ENCODE data around the gene EMX1.

The EMX1 gene

DNA sequence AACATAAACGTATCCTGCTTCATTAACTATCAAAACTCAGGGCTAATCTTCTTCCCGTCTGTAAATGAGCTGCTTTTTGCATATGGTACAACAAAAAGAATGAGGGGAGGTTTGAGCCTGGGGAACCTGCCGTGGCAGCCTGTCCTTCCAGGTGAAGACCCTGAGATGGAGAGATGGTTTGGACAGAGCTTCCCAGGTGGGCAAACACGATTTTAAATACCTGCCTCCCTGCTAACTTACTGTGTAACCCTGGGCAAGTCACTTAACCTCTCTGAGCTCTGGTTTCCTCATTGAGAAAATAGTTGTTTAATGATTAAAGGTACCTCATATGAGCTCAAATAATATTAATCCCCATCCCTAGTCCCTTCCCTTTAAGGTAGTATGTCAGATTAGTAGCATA, 9.0 kb downstream of the EMX1 start:
- ATAC-seq: no peak

DNA sequence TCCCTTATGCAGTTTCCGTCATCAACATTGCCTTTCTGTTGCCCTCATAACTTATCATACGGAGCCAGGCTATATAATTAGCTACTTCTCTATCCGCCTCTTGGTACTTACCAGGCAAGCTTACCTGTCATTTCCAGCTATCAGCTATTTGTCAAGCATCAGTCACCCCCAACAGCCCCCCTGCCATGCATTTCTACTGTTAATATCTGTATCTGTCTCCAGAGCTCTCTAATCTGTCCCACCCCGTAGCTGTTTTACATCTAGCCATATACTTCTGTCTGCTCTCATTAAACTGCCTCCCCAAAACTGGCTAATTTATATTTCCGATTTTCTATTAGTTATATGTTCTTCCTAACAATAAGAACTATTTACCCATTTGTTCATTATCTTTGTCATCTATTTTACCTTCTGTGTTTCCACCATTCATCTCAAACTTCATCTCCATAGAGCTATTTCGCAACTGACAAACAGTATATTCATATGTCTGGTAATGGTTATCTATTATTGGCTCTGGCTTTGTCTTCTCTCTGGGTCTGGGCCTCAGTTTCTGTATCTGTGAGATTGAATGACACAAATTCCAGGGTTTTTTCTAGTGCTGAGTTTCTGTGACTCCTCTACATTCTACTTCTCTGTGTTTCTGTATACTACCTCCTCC, 9.6 kb downstream of the EMX1 start:
- no peak for ATAC-seq

DNA sequence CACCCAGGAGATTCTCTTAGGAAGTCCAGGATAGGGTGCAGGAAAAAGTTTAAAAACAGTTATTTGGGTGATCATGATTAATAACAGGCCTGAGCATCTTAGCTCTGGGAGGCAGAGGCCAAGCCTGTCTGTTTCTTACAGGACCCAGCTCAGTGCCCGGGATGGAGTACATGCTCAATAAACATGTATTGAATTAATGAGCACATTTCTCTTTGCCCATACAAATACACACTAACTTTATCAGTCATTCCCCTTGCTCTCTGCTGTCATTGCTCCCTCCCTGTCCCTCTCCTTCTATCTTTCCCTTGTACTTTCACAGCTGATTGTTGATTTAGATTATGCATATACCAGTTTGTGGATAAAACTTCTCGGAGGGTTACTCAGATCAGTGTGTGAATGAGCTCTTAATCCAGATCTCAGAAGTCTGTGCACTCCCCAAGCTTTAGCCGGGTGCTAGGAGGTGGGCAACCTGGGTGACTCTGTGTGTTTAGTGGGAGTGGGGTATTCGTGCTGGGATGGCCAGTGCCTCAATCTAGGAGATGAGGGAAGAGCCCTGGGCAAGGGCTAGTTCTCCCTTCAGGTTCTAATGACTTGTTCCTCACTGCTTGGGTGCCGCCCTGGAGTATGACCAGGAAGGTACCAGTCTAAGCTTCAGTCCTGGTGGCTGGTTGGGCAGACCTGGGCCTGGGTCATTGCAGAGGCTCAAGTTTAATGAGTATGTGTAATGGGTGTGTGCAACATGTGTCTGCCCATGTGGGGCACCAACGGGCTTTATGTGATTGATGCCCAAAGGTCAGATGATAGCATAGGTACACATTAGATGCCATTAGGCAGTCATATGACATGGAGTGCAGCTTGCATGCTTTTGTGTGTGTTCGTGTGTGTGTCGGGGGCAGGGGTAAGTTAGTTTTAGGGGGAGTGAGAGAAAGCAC, 10.6 kb downstream of the EMX1 start:
- no peak for ATAC-seq

DNA sequence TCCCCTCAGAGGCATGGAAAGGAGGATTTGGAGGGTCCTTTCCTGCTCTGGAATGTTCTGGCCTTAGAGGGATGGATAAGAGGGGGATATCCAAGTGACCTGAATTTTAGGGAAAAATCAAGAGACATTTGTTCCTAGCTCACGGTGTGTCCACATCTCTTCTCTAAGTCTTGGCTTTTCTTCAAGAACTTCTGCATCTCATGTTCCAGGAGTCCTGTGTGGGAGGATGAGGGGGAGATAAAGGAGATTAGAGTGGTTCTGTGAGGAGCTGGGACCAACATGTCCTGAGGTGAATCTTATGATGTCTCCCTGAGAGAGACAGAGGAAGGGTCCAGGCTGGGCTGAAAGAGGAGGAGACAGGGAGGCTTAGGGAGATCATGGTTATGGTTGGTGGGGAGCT, 11.7 kb downstream of the EMX1 start:
- ATAC-seq: no peak

DNA sequence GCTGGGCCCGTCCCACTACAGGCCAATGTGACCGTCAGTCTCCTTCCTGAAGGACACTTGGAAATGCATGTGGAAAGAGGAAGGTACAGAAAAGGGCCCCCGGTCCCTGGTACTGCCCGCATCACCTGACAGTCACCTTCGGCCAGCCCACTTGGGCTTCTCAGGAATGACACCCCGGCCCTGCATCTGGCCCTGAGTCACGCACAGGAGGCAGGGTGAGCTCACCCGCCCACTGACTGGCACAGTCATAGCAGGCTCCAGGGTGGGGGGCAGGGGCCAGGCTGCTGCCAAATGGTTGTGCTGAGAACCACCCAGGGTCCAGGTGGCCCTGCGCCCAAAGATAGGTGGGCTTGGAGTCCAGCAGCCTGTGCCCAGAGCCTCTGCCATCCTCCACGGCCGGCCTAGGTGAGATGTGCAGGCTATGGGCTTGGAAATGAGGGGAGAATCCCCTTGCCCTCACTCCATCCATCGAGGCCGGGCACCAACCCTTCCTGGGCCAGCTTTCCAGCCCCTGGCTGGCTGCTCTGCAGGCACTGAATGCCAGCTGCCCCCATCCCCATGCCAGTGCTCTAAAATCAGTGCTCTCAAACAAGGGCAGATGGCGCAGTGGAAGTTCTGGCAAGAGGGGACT, 14.1 kb downstream of the EMX1 start:
- ATAC-seq: peak; percentile 45 to 48

DNA sequence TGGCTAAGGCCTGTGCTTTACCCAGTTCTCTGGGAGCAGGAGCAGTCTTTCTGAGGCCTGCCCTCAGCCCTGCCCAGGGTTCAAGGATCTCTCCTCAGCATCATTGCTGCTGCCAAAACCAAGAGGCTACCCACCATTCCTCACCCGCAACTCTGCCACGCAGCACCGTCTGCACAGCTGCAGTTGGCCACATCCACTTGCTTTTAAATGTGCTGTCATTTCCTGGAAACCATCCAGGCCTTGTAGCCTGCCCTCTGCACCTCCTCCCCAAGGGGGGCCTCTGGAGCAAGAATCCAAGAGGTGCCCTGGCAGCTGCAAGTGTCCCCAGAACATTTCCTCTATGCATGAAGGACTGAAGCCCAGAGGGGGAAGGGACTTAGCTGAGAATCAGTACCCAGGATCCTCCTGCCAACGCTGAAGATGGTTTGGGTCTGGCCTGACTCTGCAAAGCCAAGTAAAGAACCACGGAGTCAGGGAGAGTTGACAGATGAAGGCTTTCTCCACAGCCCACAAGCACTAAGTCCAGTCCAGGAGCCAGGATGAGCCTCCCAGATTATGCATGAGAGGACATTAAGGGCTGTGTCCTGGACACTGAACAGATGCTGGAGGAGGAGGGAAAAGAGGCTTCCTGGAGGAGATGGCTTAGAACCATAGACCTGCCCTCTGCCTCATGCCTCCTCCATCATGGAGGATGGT, 14.9 kb downstream of the EMX1 start:
- peak in 1 of 2 donors; percentile 10 for ATAC-seq

DNA sequence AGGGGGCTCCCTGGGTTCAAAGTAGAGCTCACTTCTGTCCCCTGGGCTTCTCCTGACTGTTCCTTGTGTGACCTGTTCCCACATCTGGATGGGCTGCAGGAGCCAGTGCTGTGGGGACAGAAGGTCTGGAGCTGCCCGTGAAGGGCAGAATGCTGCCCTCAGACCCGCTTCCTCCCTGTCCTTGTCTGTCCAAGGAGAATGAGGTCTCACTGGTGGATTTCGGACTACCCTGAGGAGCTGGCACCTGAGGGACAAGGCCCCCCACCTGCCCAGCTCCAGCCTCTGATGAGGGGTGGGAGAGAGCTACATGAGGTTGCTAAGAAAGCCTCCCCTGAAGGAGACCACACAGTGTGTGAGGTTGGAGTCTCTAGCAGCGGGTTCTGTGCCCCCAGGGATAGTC, 15.5 kb downstream of the EMX1 start:
- ATAC-seq: no peak

DNA sequence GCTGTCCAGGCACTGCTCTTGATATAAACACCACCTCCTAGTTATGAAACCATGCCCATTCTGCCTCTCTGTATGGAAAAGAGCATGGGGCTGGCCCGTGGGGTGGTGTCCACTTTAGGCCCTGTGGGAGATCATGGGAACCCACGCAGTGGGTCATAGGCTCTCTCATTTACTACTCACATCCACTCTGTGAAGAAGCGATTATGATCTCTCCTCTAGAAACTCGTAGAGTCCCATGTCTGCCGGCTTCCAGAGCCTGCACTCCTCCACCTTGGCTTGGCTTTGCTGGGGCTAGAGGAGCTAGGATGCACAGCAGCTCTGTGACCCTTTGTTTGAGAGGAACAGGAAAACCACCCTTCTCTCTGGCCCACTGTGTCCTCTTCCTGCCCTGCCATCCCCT, 15.9 kb downstream of the EMX1 start:
- ATAC-seq: no peak

DNA sequence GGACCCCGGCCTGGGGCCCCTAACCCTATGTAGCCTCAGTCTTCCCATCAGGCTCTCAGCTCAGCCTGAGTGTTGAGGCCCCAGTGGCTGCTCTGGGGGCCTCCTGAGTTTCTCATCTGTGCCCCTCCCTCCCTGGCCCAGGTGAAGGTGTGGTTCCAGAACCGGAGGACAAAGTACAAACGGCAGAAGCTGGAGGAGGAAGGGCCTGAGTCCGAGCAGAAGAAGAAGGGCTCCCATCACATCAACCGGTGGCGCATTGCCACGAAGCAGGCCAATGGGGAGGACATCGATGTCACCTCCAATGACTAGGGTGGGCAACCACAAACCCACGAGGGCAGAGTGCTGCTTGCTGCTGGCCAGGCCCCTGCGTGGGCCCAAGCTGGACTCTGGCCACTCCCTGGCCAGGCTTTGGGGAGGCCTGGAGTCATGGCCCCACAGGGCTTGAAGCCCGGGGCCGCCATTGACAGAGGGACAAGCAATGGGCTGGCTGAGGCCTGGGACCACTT, 16.4 kb downstream of the EMX1 start:
- ATAC-seq: no peak

DNA sequence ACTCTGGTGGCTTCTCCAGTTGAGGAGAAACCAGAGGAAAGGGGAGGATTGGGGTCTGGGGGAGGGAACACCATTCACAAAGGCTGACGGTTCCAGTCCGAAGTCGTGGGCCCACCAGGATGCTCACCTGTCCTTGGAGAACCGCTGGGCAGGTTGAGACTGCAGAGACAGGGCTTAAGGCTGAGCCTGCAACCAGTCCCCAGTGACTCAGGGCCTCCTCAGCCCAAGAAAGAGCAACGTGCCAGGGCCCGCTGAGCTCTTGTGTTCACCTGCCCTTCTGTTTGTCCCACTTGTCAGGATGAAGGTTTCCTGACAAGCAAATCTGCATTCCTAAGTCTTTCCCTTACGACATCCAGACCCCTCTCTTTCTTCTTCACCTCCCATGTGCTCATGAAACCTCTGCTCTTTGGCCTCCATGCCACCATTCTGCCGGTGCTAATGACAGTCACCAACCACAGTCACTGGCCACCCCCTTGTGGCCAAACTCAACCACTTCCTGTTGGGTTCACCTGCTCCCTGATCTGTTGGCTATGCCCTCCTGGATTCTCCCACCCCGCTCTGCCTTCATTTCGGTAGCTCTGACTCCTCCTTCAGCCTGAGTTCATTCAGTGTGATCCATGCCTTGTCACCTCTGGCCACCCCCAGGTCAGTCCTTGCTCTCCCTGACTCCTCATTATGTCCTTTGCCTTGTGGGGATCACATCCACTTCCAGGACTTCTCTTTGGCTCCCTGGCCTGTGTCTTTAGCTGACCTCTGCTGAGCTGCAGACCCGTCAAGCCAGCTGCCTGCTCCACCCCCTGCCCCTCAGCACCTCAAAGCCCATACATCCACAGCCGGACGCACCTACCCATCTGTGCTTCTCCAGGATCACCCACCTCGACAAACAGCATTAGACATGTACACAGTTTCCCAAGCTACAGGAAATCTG, 17.6 kb downstream of the EMX1 start:
- ATAC-seq: no peak

DNA sequence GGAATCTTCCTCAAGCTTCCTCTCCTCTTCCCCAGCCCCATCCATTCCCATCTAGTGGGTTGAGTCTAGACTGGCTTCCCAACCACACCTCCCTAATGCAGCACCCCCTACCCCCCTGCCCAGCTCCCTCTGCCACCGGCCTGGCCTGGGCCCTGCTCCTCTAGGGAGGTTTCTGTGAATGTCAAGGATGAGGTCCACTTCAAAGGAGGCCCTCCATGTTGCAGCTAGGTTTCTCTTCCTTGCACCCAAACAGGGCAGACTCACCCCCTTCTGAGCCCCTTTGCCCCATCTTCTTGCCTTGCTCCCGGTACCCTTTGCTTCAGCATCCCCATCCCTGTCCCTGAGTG, 18.3 kb downstream of the EMX1 start:
- ATAC-seq: no peak

DNA sequence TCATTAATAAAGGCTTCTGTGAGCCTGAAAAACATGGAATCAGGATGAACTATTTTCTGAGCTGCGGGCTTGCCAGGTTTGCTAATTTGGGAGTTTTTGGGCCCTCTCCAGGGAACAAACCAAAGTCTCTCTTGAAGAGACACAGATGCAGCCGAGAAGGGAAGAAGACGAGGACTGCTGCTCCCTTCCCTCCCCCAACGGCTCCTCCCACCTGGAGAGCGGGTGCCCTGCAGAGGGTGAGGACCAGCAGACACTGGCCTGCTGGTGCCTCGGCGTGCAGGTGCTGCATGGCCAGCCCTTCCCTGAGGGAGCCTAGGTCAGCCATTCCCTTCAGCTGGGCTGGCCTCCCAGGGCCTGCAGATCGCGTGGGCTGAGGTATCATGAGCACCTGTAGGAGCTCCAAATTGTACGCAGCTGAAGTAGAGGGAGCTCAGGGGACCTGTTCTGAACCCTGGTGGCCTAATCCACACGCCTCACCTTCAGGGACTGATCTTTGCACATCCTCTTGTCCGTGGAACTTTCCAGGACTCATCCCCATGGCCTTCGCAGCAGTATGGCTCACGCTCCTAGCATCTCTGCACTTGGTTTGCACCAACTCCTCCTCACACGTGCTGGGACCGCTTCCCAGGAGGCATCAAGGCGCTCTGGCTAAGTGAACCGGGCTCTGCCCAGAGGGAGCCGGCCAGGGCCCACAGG, 19.5 kb downstream of the EMX1 start:
- no peak for ATAC-seq

DNA sequence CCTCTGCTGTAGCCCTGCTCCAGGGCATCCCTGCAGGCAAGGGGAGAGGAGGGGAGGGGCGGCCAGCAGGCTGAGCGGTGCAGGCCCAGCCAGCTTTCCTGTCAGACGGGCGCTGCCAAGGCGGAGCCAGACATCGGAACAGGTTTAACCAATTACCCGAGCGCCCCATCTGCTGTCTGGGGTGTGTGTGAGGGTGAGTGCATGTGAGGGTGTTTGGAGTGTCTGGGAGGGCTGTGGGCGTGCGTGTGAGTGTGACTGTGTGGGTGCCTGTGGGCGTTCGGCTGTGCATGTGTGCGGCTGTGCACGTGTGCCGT, 20.0 kb downstream of the EMX1 start:
- ATAC-seq: no peak

DNA sequence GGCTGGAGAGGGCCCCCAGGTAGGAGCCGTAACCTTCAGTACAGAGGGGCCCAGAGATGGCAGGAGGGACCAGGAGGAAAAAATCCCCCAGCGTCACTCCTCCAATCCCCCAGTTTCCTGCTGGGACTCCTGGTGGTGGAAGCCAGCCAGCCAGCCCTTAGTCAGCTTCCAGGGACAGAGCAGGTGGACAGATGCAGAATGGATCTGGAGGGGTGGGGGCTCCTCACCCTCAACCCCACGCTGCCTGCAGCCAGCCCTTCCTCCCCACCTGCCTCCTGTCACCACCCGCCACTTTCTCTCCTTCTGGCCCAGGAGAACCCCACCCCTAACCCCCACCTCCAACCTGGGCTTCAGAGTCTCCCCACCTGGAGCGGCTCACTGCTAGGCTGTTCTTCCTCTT, 21.1 kb downstream of the EMX1 start:
- ATAC-seq: no peak

DNA sequence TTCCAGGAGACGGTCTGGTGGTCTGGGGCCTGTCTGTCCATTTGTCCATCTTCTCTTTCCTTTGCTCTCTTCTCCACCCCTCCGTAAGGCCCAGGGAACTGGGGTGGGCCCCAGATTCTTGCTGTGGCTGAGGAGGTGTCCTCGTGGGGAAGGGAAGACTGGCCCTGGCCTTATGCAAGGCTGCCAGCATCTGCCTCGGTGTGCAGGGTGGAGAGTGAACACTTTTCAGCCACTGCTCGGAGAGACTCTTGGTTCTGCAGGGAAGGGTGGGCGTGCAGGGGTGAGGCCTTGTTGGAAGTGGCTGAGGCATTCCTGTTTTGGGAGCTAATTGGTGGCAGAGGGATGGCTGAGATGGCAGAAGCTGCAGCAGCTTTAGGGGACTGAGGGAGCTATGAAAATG, 23.0 kb downstream of the EMX1 start:
- no peak for ATAC-seq

DNA sequence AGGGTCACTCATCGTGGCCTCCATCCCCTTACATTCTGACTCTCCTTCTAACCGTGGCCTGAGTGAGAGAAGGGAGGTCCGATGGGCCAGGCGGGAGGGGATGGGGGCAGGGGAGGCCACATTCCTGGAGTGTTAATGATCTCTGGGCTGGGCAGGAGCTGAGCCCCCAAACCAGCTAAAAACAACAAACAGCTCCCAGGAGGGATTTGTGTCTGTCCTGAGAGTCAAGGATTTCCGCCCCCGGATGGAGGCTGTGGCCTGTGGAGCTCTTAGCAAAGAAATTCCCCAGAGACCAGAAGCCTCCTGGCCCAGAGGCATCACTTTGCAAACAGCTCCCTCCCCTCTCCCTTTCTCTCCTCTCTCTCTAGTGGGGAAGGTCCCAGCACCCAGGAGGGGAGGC, 23.5 kb downstream of the EMX1 start:
- no peak for ATAC-seq

DNA sequence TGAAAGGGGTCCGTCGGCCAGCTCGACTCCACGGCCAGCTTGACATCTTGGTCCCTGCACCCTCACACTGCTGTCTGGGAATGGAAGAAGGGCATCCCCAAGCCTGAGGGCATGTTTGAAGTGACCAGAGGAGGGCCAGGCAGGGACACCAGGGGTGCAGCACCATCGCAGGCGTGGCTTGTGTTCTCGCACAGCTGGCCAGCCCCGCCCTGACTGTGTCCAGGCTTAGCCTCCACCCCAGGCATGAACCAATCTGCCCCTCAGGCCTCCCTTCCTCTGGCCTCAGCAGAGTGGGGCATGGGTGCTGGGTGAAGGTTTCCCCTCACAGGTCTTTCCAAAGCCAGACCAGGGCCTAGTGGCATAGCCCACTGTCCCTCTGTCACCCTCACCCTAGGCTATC, 25.0 kb downstream of the EMX1 start:
- ATAC-seq: no peak

DNA sequence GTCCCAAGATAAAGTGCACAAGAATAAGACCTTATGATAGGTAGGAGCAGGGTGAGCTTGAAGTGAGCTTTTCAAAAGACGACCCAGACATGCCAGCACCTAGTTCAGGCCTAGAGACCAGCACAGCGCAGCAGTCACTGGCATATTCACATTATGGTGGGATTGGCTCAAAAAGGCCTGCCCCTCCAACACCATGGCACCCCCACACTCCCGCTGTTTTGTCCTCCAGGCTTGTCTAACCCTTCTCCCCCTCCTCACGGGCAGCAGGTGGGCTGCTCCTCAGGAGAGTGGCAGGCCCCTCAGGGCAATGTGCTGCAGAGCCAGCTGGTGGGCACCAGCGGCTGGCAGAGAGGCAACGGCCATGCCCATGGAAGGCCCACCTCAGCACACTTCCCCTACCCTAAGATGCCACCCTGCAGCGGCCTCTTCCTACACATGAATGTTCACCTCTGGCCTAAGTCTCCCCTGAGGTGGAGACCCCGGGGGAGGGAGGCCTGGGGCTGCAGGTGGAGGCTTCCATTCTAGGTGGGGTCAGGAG, 25.6 kb downstream of the EMX1 start:
- ATAC-seq: no peak

DNA sequence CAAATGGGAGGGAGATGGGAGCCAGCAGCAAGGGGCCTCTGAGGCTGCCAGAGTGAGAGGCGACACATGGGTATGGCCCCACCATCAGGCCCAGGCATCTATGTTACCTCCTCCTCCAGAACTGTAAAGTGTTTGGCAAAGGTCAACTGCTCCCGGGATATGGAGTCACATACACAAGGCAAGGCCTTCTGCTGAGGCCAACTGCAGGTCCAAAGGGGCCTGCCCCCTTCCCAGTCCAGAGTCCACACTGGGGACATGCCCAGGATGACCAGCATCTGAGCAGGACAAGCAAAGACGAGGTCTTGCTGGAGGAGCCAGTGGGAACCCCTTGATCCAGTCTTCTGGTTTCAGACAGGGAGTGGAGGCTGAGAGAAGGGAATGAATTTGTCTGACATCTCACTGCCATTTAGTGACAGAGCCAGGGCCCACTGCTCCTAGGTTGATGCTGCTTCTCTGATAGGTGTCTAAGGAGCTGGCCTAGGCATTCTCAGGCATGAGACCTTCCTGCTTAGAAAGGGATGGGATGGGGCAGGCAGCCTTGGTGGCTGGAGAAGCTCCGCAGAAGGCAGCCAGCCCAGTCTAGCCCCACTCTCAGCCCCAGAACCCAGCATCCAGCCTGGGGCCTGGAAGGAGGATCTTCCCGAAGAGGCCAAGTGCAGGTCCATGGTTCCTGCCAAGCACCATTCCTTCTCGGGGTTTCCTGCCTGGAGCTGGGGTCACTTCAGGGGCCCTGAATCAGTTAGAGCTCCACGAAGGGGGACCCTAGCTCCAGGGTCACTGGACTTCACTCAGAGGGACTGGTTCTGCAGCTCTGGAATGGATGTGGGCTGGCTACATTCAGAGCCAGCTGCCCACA, 26.4 kb downstream of the EMX1 start:
- ATAC-seq: no peak

DNA sequence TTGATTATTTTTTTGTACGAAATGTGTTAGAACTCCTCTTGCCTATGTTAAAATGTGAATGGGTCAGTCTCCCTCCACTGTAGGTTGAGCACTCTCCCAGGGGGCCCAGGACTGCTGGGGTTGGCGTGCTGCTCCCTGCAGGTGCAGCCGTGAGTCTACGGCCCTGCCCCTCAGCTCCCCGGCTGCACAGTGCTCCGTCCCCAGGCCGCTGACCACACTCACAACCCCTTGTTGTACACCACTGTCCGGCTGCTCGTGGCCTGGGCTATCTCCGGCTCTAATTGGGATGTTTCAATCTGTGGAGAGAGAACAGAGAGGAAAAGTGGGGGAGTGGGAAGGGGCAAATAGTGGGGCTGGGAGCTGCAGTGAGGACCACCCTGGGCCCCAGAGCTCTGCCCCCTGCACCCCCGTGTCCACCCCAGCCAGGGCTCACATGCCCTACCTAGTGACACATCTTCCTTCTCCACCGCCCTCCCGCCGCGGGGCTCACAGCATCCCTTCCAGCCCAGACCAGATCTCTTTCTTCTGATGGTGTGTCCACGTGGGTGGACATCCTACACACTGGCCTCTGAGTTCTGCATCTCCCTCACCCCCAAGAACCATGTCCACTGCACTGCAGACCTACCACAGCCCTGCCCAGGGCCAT, 27.6 kb downstream of the EMX1 start:
- no peak for ATAC-seq

All from activated CD4-positive, CD25-positive, alpha-beta regulatory T cell treated with anti-CD3 and anti-CD28 coated beads, Interleukin-2, amount 50 U/mL, for 24 hours (primary cell).